ENCODE measurements around the gene SLC1A5. TPM values are rescaled to one million over a fixed set of nuclear protein-coding genes. Genes with fewer than 3 reads are reported as not detected.

Gene SLC1A5
- total RNA-seq, 1 donor from 2014 or later, result 233 TPM

GRCh38 chr19:46746281-46747057 is 41.9 kb downstream of the SLC1A5 start, which contains the start of gene STRN4:
Gene STRN4 (minus strand): TSS chr19:46746450. CDS start chr19:46746430, 20 bp downstream.
- Mint-ChIP-seq H3K4me1 (ENCODE audit: low read depth, unreplicated experiment) (peaks cover 5% of the 10 kb centered on the region), H3K9me3 (ENCODE audit: unreplicated experiment) (no peaks in the 10 kb centered on the region), H3K36me3 (ENCODE audit: low read depth, unreplicated experiment) (peaks cover 4% of the 10 kb centered on the region), H3K27me3 (ENCODE audit: low read depth, unreplicated experiment) (no peaks in the 10 kb centered on the region), H3K27ac (ENCODE audit: unreplicated experiment) (peak within 1 kb of the TSS; percentile 87), H3K4me3 (ENCODE audit: unreplicated experiment) (peak within 1 kb of the TSS; percentile 98)
- H3K9ac ChIP-seq (ENCODE audit: low read length), result peak within 1 kb of the TSS; percentile 93
- peaks cover 50% of the 10 kb centered on the region for H3K79me2 ChIP-seq (ENCODE audit: insufficient read depth, low read length)
- H3K4me3 ChIP-seq (ENCODE audit: insufficient read depth, low read depth, low read length), result peak within 1 kb of the TSS; percentile 82
- H3K36me3 ChIP-seq (ENCODE audit: insufficient read depth, low read length), result no peaks in the 10 kb centered on the region
- no peaks in the 10 kb centered on the region for H3K9me3 ChIP-seq (ENCODE audit: insufficient read depth, low read depth, low read length)
- no peak for DNase-seq (ENCODE audit: low read depth)
- H4K20me1 ChIP-seq (ENCODE audit: insufficient read depth, low read length), result peaks cover 54% of the 10 kb centered on the region
- peaks cover 18% of the 10 kb centered on the region for H3K4me1 ChIP-seq (ENCODE audit: insufficient read depth, low read length)
- peak within 1 kb of the TSS; percentile 80 for H2AFZ ChIP-seq (ENCODE audit: low read depth, low read length)
- H3K4me2 ChIP-seq (ENCODE audit: low read length), result peak within 1 kb of the TSS; percentile 98
- no peak for TF ChIP-seq EZH2 (IDR thresholded peaks at IDR 0.05; ENCODE audit: insufficient read depth, low read length)
- TF ChIP-seq CTCF (IDR thresholded peaks at IDR 0.05; ENCODE audit: insufficient read depth, low read depth, low read length), result no peak
- FAIRE-seq, result no peak
- no peaks in the 10 kb centered on the region for H3K27me3 ChIP-seq (ENCODE audit: insufficient read depth, low read length)
- H3K27ac ChIP-seq (ENCODE audit: low read depth, low read length), result peak within 1 kb of the TSS; percentile 77

- Histone ChIP-seq H3K36me3 (ENCODE audit: insufficient read depth, low read length) (no peaks in the 10 kb centered on the region), H3K4me2 (ENCODE audit: low read length) (peak within 1 kb of the TSS; percentile 98), H3K9ac (ENCODE audit: low read length) (peak within 1 kb of the TSS; percentile 93), H4K20me1 (ENCODE audit: insufficient read depth, low read length) (peaks cover 62% of the 10 kb centered on the region), H3K9me3 (ENCODE audit: insufficient read depth, low read depth, low read length) (no peaks in the 10 kb centered on the region), H3K4me3 (ENCODE audit: insufficient read depth, low read depth, low read length) (peak within 1 kb of the TSS; percentile 82), H2AFZ (ENCODE audit: low read depth, low read length) (peak within 1 kb of the TSS; percentile 80), H3K27me3 (ENCODE audit: insufficient read depth, low read length) (no peaks in the 10 kb centered on the region), H3K27ac (ENCODE audit: low read depth, low read length) (peak within 1 kb of the TSS; percentile 77), H3K79me2 (ENCODE audit: insufficient read depth, low read length) (peaks cover 57% of the 10 kb centered on the region), H3K4me1 (ENCODE audit: insufficient read depth, low read length) (peaks cover 18% of the 10 kb centered on the region)
- DNase-seq (ENCODE audit: low read depth), result no peak
- peaks cover 6% of the 10 kb centered on the region for H3K36me3 Mint-ChIP-seq (ENCODE audit: low read depth, unreplicated experiment)
- peak within 1 kb of the TSS; percentile 98 for H3K4me3 Mint-ChIP-seq (ENCODE audit: unreplicated experiment)
- TF ChIP-seq EZH2 (IDR thresholded peaks at IDR 0.05; ENCODE audit: insufficient read depth, low read length) (no peak), CTCF (IDR thresholded peaks at IDR 0.05; ENCODE audit: insufficient read depth, low read depth, low read length) (no peak)
- FAIRE-seq, result no peak
- no peaks in the 10 kb centered on the region for H3K27me3 Mint-ChIP-seq (ENCODE audit: low read depth, unreplicated experiment)
- peak within 1 kb of the TSS; percentile 87 for H3K27ac Mint-ChIP-seq (ENCODE audit: unreplicated experiment)
- H3K9me3 Mint-ChIP-seq (ENCODE audit: unreplicated experiment), result no peaks in the 10 kb centered on the region
- H3K4me1 Mint-ChIP-seq (ENCODE audit: low read depth, unreplicated experiment), result peaks cover 7% of the 10 kb centered on the region
Observed at GRCh38 chr19:46745521-46746280, 42.7 kb downstream of the SLC1A5 start, which contains the start of gene FKRP. Gene FKRP (plus strand): TSS chr19:46746057. CDS start chr19:46755451, 9,394 bp downstream.
